Skeletal muscle cell (primary cell): ENCODE results near the gene RNF141.

Experiments
- DNase-seq: peaks from one replicate; pipeline ENCODE4 v3.0.0-alpha.2; 2010; ENCODE audit warnings: low read depth
- H3K4me3 ChIP-seq: 2 replicates; pipeline ENCODE4 v1.5.1; 2011; ENCODE audit warnings: low read depth, mild to moderate bottlenecking, control low read depth, low read length, moderate library complexity

Gene RNF141

GRCh38 chr11:10528121-10528520 lies 12.9 kb downstream of the RNF141 start:
- no peak overlapping the region for H3K4me3 ChIP-seq
- DNase-seq = no peak

GRCh38 chr11:10526974-10527918 lies 13.7 kb downstream of the RNF141 start:
- DNase-seq = no peak
- no peak overlapping the region for H3K4me3 ChIP-seq

- DNase-seq = no peak
- no peak overlapping the region for H3K4me3 ChIP-seq
These were observed 16.5 kb downstream of the RNF141 start for GRCh38 chr11:10524471-10524870.

- no peak for DNase-seq
- no peak overlapping the region for H3K4me3 ChIP-seq
These were observed 18.1 kb downstream of the RNF141 start for GRCh38 chr11:10522921-10523320.

GRCh38 chr11:10522276-10522675 lies 18.7 kb downstream of the RNF141 start:
- no peak for DNase-seq
- no peak overlapping the region for H3K4me3 ChIP-seq

GRCh38 chr11:10520562-10520961 lies 20.4 kb downstream of the RNF141 start:
- H3K4me3 ChIP-seq = no peak overlapping the region
- DNase-seq = no peak

- H3K4me3 ChIP-seq = no peak overlapping the region
- DNase-seq = no peak
These were observed 21.4 kb downstream of the RNF141 start for GRCh38 chr11:10519630-10520029.

GRCh38 chr11:10518891-10519290 lies 22.1 kb downstream of the RNF141 start:
- no peak overlapping the region for H3K4me3 ChIP-seq
- DNase-seq = no peak

- DNase-seq = no peak
- no peak overlapping the region for H3K4me3 ChIP-seq
These were observed 22.9 kb downstream of the RNF141 start for GRCh38 chr11:10518123-10518522.

- H3K4me3 ChIP-seq = no peak overlapping the region
- no peak for DNase-seq
These were observed 25.6 kb downstream of the RNF141 start for GRCh38 chr11:10515418-10515817.

- H3K4me3 ChIP-seq = no peak overlapping the region
- DNase-seq = no peak
These were observed 26.3 kb downstream of the RNF141 start for GRCh38 chr11:10514709-10515108.

GRCh38 chr11:10514202-10514601 lies 26.8 kb downstream of the RNF141 start:
- no peak for DNase-seq
- H3K4me3 ChIP-seq = no peak overlapping the region

GRCh38 chr11:10511181-10511621 lies 29.8 kb downstream of the RNF141 start:
- no peak for DNase-seq
- no peak overlapping the region for H3K4me3 ChIP-seq

- H3K4me3 ChIP-seq = no peak overlapping the region
- no peak for DNase-seq
These were observed 35.0 kb downstream of the RNF141 start for GRCh38 chr11:10506008-10506370.

GRCh38 chr11:10505278-10506007 lies 35.5 kb downstream of the RNF141 start:
- no peak overlapping the region for H3K4me3 ChIP-seq
- no peak for DNase-seq

- no peak for DNase-seq
These were observed 36.5 kb downstream of the RNF141 start for GRCh38 chr11:10504490-10504889.

GRCh38 chr11:10503777-10504480 lies 37.1 kb downstream of the RNF141 start:
- no peak overlapping the region for H3K4me3 ChIP-seq
- DNase-seq = no peak

More at GRCh38 chr11:10504490-10504889, 36.5 kb downstream of the RNF141 start:
- H3K4me3 ChIP-seq = no peak overlapping the region

- H3K4me3 ChIP-seq = no peak overlapping the region
These were observed 37.8 kb downstream of the RNF141 start for GRCh38 chr11:10503221-10503620.

GRCh38 chr11:10502770-10503169 lies 38.2 kb downstream of the RNF141 start:
- DNase-seq = no peak
- no peak overlapping the region for H3K4me3 ChIP-seq

More at GRCh38 chr11:10503221-10503620, 37.8 kb downstream of the RNF141 start:
- no peak for DNase-seq
